PC-9 (cell line): ENCODE results near the gene RASGEF1C. TPM values are rescaled to one million over a fixed set of nuclear protein-coding genes. Genes with fewer than 3 reads are reported as not detected.

Source experiments
- BruUV-seq: library from RNA; stranded (reverse); fragments of 400-500 nt; replicated peaks from 2 replicates; lab custom pipeline; 2021; lab: Mats Ljungman, UMichigan
- CTCF ChIA-PET: fragments of 300-600 bp; sonication (Branson Sonifier 250); formaldehyde crosslinking; loops from one replicate; lab custom pipeline; 2022; ENCODE audit warnings: antibody characterized with exemption; lab: Charles Lee
- POLR2A ChIA-PET: fragments of 300-600 bp; sonication (Branson Sonifier 250); formaldehyde crosslinking; loops from one replicate; lab custom pipeline; 2022; ENCODE audit warnings: antibody characterized with exemption; ENCODE audit not compliant: unreplicated experiment; lab: Charles Lee
- DNase-seq, 2 experiments: peaks; one replicate each; pipeline versions ENCODE4 v3.0.0 to v3.0.0-alpha.2; 2015 to 2022; ENCODE audit warnings: mixed read lengths in 1 of 2
- H2AFZ ChIP-seq: fragments of 200-600 bp; sonication (generic); 2 replicates; pipeline ENCODE4 v1.8.1; 2017; ENCODE audit warnings: antibody characterized with exemption
- H3F3A ChIP-seq: fragments of 200-600 bp; sonication (generic); 2 replicates; pipeline ENCODE4 v1.8.1; 2017; ENCODE audit warnings: antibody characterized with exemption, mild to moderate bottlenecking, low read depth; ENCODE audit not compliant: insufficient read depth
- H3K27ac ChIP-seq: fragments of 200-600 bp; sonication (generic); 2 replicates; pipeline ENCODE4 v1.6.1; 2016; ENCODE audit warnings: mixed run types
- H3K27me3 ChIP-seq: fragments of 200-600 bp; sonication (generic); 2 replicates; pipeline ENCODE4 v1.6.1; 2016; ENCODE audit warnings: low read depth, mixed run types; ENCODE audit not compliant: insufficient read depth
- H3K36me3 ChIP-seq: fragments of 200-600 bp; sonication (generic); 2 replicates; pipeline ENCODE4 v1.6.1; 2016; ENCODE audit warnings: low read depth, mixed run types
- H3K4me1 ChIP-seq: fragments of 200-600 bp; sonication (generic); replicated peaks from 2 replicates; pipeline ENCODE4 v1.6.1; 2016; ENCODE audit warnings: mixed run types; ENCODE audit not compliant: insufficient read depth
- H3K4me2 ChIP-seq: fragments of 200-600 bp; sonication (generic); 2 replicates; pipeline ENCODE4 v1.6.1; 2017; ENCODE audit warnings: mixed run types
- H3K4me3 ChIP-seq: fragments of 200-600 bp; sonication (generic); 2 replicates; pipeline ENCODE4 v1.6.1; 2016; ENCODE audit warnings: mixed run types
- H3K79me2 ChIP-seq: fragments of 200-600 bp; sonication (generic); 2 replicates; pipeline ENCODE4 v1.6.1; 2017; ENCODE audit warnings: low read depth, mixed run types
- H3K9me2 ChIP-seq: fragments of 200-600 bp; sonication (generic); 2 replicates; pipeline ENCODE4 v1.8.1; 2017; ENCODE audit warnings: mild to moderate bottlenecking; ENCODE audit not compliant: insufficient read depth
- H3K9me3 ChIP-seq: fragments of 200-600 bp; sonication (generic); 2 replicates; pipeline ENCODE4 v1.8.1; 2016; ENCODE audit warnings: low read depth; ENCODE audit not compliant: insufficient read depth
- H4K20me1 ChIP-seq: fragments of 200-600 bp; sonication (generic); 2 replicates; pipeline ENCODE4 v1.8.1; 2017; ENCODE audit not compliant: insufficient read depth
- CTCF ChIP-seq: fragments of 200-600 bp; sonication (generic); conservative IDR thresholded peaks from 2 replicates; pipeline ENCODE4 v1.6.1; 2017; ENCODE audit warnings: mixed run types, antibody characterized with exemption, mild to moderate bottlenecking, moderate library complexity
- EZH2 ChIP-seq: fragments of 200-600 bp; sonication (generic); IDR thresholded peaks from 2 replicates; pipeline ENCODE4 v1.8.0; 2017; ENCODE audit warnings: antibody characterized with exemption, low read depth
- intact Hi-C: fragments of 100-400 bp; cut with micrococcal nuclease; formaldehyde crosslinking; loops from one replicate; pipeline ENCODE4 v1.10.0; 2022; ENCODE audit not compliant: unreplicated experiment
- total RNA-seq: library from RNA; stranded (reverse); gene quantifications from 2 replicates; pipeline ENCODE4 v1.2.3, GENCODE V29; 2021

The RASGEF1C gene
- total RNA-seq, 1 experiment from 2014 or later: not detected

- intact Hi-C loops: no loop called here
- Histone ChIP-seq H3K27me3 (peaks cover 24% of the 10 kb centered on the region; the same call in 1 of the 2 replicates), H3K4me2 (no peak overlapping the region), H3K9me3 (no peaks in the 10 kb centered on the region), H3F3A (no peaks in the 10 kb centered on the region), H3K27ac (no peak overlapping the region), H2AFZ (no peak overlapping the region), H4K20me1 (no peaks in the 10 kb centered on the region), H3K4me3 (no peak overlapping the region), H3K9me2 (no peaks in the 10 kb centered on the region), H3K4me1 (no peaks in the 10 kb centered on the region), H3K79me2 (no peaks in the 10 kb centered on the region), H3K36me3 (no peaks in the 10 kb centered on the region)
- DNase-seq: no peak
- ChIA-PET CTCF (no interaction called here), POLR2A (no interaction called here)
- TF ChIP-seq CTCF (no peak), EZH2 (no peak)
- BruUV-seq: no TSS peak
Observed at GRCh38 chr5:180098991-180099732, 109.8 kb downstream of the RASGEF1C start.

- BruUV-seq: no TSS peak
Observed at GRCh38 chr5:180098526-180098925, 110.5 kb downstream of the RASGEF1C start.

GRCh38 chr5:180097926-180098325, 111.1 kb downstream of the RASGEF1C start:
- TF ChIP-seq CTCF: no peak
- no peak for TF ChIP-seq EZH2
- Histone ChIP-seq H3K79me2 (no peaks in the 10 kb centered on the region), H4K20me1 (no peaks in the 10 kb centered on the region), H3K36me3 (no peaks in the 10 kb centered on the region), H3K4me1 (no peaks in the 10 kb centered on the region), H3K27me3 (peaks cover 14% of the 10 kb centered on the region; the same call in 1 of the 2 replicates), H3K27ac (no peak overlapping the region), H3K9me2 (no peaks in the 10 kb centered on the region), H3K4me2 (no peak overlapping the region), H3F3A (no peaks in the 10 kb centered on the region), H3K4me3 (no peak overlapping the region), H2AFZ (no peak overlapping the region), H3K9me3 (no peaks in the 10 kb centered on the region)
- ChIA-PET POLR2A (interaction anchor here (0.6 kb wide), 1 partner anchor 723 kb away, joined by 3 read pairs; no protein-coding TSS in a partner anchor), CTCF (no interaction called here)
- intact Hi-C loops: no loop called here
- DNase-seq: no peak
- no TSS peak for BruUV-seq

More at GRCh38 chr5:180098526-180098925, 110.5 kb downstream of the RASGEF1C start:
- Histone ChIP-seq H3F3A (no peaks in the 10 kb centered on the region), H2AFZ (no peak overlapping the region), H3K36me3 (no peaks in the 10 kb centered on the region), H3K9me3 (no peaks in the 10 kb centered on the region), H3K9me2 (no peaks in the 10 kb centered on the region), H3K79me2 (no peaks in the 10 kb centered on the region), H3K4me2 (no peak overlapping the region), H3K27ac (no peak overlapping the region), H4K20me1 (no peaks in the 10 kb centered on the region), H3K4me3 (no peak overlapping the region), H3K4me1 (no peaks in the 10 kb centered on the region), H3K27me3 (peaks cover 20% of the 10 kb centered on the region; the same call in 1 of the 2 replicates)
- intact Hi-C loops: no loop called here
- POLR2A ChIA-PET: no interaction called here
- TF ChIP-seq CTCF: no peak
- TF ChIP-seq EZH2: no peak
- CTCF ChIA-PET: no interaction called here
- no peak for DNase-seq
